ENCODE data around the gene LRCH3.

LRCH3 gene

GRCh38 chr3:197901626-197902025, 110.6 kb downstream of the LRCH3 start:
- no peak for DNase-seq (ENCODE audit: low read depth in 1 of 2, low spot score in 1 of 2)
- H3K4me3 ChIP-seq (replicated peaks; ENCODE audit: insufficient read depth, low read length) = no peak overlapping the region
- TF ChIP-seq GABPA (IDR thresholded peaks at IDR 0.05; ENCODE audit: low read depth) (no peak), SPI1 (IDR thresholded peaks at IDR 0.05; ENCODE audit: borderline replicate concordance, low read depth) (no peak), POLR2AphosphoS5 (IDR thresholded peaks at IDR 0.05; ENCODE audit: low read depth) (no peak)
- TF ChIP-seq, protein P1, sequence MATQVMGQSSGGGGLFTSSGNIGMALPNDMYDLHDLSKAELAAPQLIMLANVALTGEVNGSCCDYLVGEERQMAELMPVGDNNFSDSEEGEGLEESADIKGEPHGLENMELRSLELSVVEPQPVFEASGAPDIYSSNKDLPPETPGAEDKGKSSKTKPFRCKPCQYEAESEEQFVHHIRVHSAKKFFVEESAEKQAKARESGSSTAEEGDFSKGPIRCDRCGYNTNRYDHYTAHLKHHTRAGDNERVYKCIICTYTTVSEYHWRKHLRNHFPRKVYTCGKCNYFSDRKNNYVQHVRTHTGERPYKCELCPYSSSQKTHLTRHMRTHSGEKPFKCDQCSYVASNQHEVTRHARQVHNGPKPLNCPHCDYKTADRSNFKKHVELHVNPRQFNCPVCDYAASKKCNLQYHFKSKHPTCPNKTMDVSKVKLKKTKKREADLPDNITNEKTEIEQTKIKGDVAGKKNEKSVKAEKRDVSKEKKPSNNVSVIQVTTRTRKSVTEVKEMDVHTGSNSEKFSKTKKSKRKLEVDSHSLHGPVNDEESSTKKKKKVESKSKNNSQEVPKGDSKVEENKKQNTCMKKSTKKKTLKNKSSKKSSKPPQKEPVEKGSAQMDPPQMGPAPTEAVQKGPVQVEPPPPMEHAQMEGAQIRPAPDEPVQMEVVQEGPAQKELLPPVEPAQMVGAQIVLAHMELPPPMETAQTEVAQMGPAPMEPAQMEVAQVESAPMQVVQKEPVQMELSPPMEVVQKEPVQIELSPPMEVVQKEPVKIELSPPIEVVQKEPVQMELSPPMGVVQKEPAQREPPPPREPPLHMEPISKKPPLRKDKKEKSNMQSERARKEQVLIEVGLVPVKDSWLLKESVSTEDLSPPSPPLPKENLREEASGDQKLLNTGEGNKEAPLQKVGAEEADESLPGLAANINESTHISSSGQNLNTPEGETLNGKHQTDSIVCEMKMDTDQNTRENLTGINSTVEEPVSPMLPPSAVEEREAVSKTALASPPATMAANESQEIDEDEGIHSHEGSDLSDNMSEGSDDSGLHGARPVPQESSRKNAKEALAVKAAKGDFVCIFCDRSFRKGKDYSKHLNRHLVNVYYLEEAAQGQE (IDR thresholded peaks at IDR 0.05; ENCODE audit: insufficient replicate concordance, low read depth) = no peak
- TF ChIP-seq, protein P2, sequence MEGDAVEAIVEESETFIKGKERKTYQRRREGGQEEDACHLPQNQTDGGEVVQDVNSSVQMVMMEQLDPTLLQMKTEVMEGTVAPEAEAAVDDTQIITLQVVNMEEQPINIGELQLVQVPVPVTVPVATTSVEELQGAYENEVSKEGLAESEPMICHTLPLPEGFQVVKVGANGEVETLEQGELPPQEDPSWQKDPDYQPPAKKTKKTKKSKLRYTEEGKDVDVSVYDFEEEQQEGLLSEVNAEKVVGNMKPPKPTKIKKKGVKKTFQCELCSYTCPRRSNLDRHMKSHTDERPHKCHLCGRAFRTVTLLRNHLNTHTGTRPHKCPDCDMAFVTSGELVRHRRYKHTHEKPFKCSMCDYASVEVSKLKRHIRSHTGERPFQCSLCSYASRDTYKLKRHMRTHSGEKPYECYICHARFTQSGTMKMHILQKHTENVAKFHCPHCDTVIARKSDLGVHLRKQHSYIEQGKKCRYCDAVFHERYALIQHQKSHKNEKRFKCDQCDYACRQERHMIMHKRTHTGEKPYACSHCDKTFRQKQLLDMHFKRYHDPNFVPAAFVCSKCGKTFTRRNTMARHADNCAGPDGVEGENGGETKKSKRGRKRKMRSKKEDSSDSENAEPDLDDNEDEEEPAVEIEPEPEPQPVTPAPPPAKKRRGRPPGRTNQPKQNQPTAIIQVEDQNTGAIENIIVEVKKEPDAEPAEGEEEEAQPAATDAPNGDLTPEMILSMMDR (IDR thresholded peaks at IDR 0.05; ENCODE audit: insufficient read depth, low read length) = no peak
- H3K27ac ChIP-seq (replicated peaks) = no peak overlapping the region
- no peaks in the 10 kb centered on the region for H3K27me3 ChIP-seq (ENCODE audit: insufficient read depth, poor library complexity, severe bottlenecking)

- DNase-seq (ENCODE audit: low read depth in 1 of 2, low spot score in 1 of 2) = peak; percentile 74 to 78
- H3K27ac ChIP-seq (replicated peaks) = no peak overlapping the region
- H3K4me3 ChIP-seq (replicated peaks; ENCODE audit: insufficient read depth, low read length) = no peak overlapping the region
- H3K27me3 ChIP-seq (ENCODE audit: insufficient read depth, poor library complexity, severe bottlenecking) = no peaks in the 10 kb centered on the region
- TF ChIP-seq, protein P1 (IDR thresholded peaks at IDR 0.05; ENCODE audit: insufficient replicate concordance, low read depth) = no peak
- TF ChIP-seq GABPA (IDR thresholded peaks at IDR 0.05; ENCODE audit: low read depth) = no peak
- TF ChIP-seq, protein P2 (IDR thresholded peaks at IDR 0.05; ENCODE audit: insufficient read depth, low read length) = peak; percentile 85
- no peak for TF ChIP-seq POLR2AphosphoS5 (IDR thresholded peaks at IDR 0.05; ENCODE audit: low read depth)
Measured at GRCh38 chr3:197906023-197906849, 115.2 kb downstream of the LRCH3 start.

DNA sequence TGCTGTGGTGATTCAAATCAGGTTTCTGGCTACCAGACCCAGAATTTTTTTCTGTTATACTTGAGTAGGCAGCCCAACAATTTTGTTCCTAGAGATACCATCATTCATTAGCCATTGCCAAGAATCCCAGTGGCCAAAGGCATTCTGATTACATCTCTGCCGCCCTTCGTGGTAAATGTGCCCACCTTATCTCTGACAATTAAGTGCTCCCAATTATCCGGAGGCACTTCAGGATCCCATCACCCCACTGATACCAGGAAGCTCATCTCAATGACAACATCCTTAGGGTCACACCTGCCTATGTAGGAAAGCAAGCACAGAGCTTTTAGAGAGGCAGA, 115.8 kb downstream of the LRCH3 start:
- H3K4me3 ChIP-seq (replicated peaks; ENCODE audit: insufficient read depth, low read length) = no peak overlapping the region
- H3K27ac ChIP-seq (replicated peaks) = no peak overlapping the region
- no peak for TF ChIP-seq SPI1 (IDR thresholded peaks at IDR 0.05; ENCODE audit: borderline replicate concordance, low read depth)
- no peak for TF ChIP-seq GABPA (IDR thresholded peaks at IDR 0.05; ENCODE audit: low read depth)
- TF ChIP-seq, protein P1 (IDR thresholded peaks at IDR 0.05; ENCODE audit: insufficient replicate concordance, low read depth) = no peak
- no peak for TF ChIP-seq POLR2AphosphoS5 (IDR thresholded peaks at IDR 0.05; ENCODE audit: low read depth)
- TF ChIP-seq, protein P2 (IDR thresholded peaks at IDR 0.05; ENCODE audit: insufficient read depth, low read length) = no peak
- no peak for DNase-seq (ENCODE audit: low read depth in 1 of 2, low spot score in 1 of 2)
- no peaks in the 10 kb centered on the region for H3K27me3 ChIP-seq (ENCODE audit: insufficient read depth, poor library complexity, severe bottlenecking)

Measured in HL-60 (cell line).